Trophoblast cell (in vitro differentiated cells and primary cell): ENCODE data around the gene STAMBP.

Experiments used
- DNase-seq, 2 donors: peaks; one replicate each; pipeline ENCODE4 v3.0.0-alpha.2; 2016
- H2AFZ ChIP-seq: 2 replicates; pipeline ENCODE4 v1.6.1; 2013; ENCODE audit warnings: low read length, moderate library complexity, mild to moderate bottlenecking; ENCODE audit not compliant: insufficient read depth, poor library complexity
- H2AK5ac ChIP-seq: 2 replicates; pipeline ENCODE4 v1.6.1; 2013; ENCODE audit warnings: mild to moderate bottlenecking, low read length
- H2BK120ac ChIP-seq: 2 replicates; pipeline ENCODE4 v1.6.1; 2013; ENCODE audit warnings: low read length, mild to moderate bottlenecking, moderate library complexity; ENCODE audit not compliant: insufficient read depth, poor library complexity
- H2BK12ac ChIP-seq: 2 replicates; pipeline ENCODE4 v1.6.1; 2013; ENCODE audit warnings: mild to moderate bottlenecking, low read length, moderate library complexity
- H2BK5ac ChIP-seq: 2 replicates; pipeline ENCODE4 v1.6.1; 2013; ENCODE audit warnings: low read length, low read depth, moderate library complexity, mild to moderate bottlenecking; ENCODE audit not compliant: poor library complexity
- H3K14ac ChIP-seq: 2 replicates; pipeline ENCODE4 v1.6.1; 2013; ENCODE audit warnings: mild to moderate bottlenecking, low read length
- H3K18ac ChIP-seq: 2 replicates; pipeline ENCODE4 v1.6.1; 2013; ENCODE audit warnings: mild to moderate bottlenecking, low read length
- H3K23ac ChIP-seq: 2 replicates; pipeline ENCODE4 v1.6.1; 2013; ENCODE audit warnings: low read length
- H3K27ac ChIP-seq: 2 replicates; pipeline ENCODE4 v1.5.1; 2013; ENCODE audit warnings: low read depth, mild to moderate bottlenecking, inconsistent platforms, low read length, moderate library complexity
- H3K27me3 ChIP-seq: 2 replicates; pipeline ENCODE4 v1.6.1; 2013; ENCODE audit warnings: inconsistent platforms, mild to moderate bottlenecking, low read length, moderate library complexity; ENCODE audit not compliant: insufficient read depth
- H3K36me3 ChIP-seq, 2 experiments: 1 replicate in 1 of 2; 2 replicates in 1 of 2; pipeline ENCODE4 v1.6.1; 2013; ENCODE audit warnings: low read length in 2 of 2, mild to moderate bottlenecking in 2 of 2, moderate library complexity in 1 of 2; ENCODE audit not compliant: insufficient read depth in 2 of 2, control insufficient read depth in 1 of 2
- H3K4ac ChIP-seq: 2 replicates; pipeline ENCODE4 v1.6.1; 2013; ENCODE audit warnings: low read depth, mild to moderate bottlenecking, low read length, moderate library complexity
- H3K4me1 ChIP-seq, 2 experiments: 1 replicate in 1 of 2; 2 replicates in 1 of 2; pipeline ENCODE4 v1.6.1; 2013; ENCODE audit warnings: low read length in 2 of 2, mild to moderate bottlenecking in 2 of 2, moderate library complexity in 1 of 2; ENCODE audit not compliant: insufficient read depth in 2 of 2, control insufficient read depth in 1 of 2
- H3K4me2 ChIP-seq: 2 replicates; pipeline ENCODE4 v1.6.1; 2013; ENCODE audit warnings: inconsistent platforms, mild to moderate bottlenecking, low read length, moderate library complexity
- H3K4me3 ChIP-seq: 2 replicates; pipeline ENCODE4 v1.5.1; 2013; ENCODE audit warnings: mild to moderate bottlenecking, low read depth, low read length, inconsistent platforms
- H3K79me1 ChIP-seq: one replicate; pipeline ENCODE4 v1.6.1; 2013; ENCODE audit warnings: low read length
- H3K79me2 ChIP-seq: 2 replicates; pipeline ENCODE4 v1.6.1; 2013; ENCODE audit warnings: low read length, mild to moderate bottlenecking; ENCODE audit not compliant: control insufficient read depth, insufficient read depth, poor library complexity
- H3K9ac ChIP-seq: 2 replicates; pipeline ENCODE4 v1.6.1; 2013; ENCODE audit warnings: mild to moderate bottlenecking, low read length
- H3K9me3 ChIP-seq: 2 replicates; pipeline ENCODE4 v1.6.1; 2013; ENCODE audit warnings: low read depth, mild to moderate bottlenecking, control low read depth, inconsistent platforms, low read length; ENCODE audit not compliant: insufficient read depth
- H4K12ac ChIP-seq: 2 replicates; pipeline ENCODE4 v1.6.1; 2013; ENCODE audit warnings: low read depth, mild to moderate bottlenecking, low read length, moderate library complexity
- H4K8ac ChIP-seq: 2 replicates; pipeline ENCODE4 v1.6.1; 2013; ENCODE audit warnings: low read depth, mild to moderate bottlenecking, low read length, moderate library complexity
- H4K91ac ChIP-seq: one replicate; pipeline ENCODE4 v1.6.1; 2013; ENCODE audit warnings: low read depth, mild to moderate bottlenecking, low read length, moderate library complexity
- WGBS: extraction: QIAGEN DNeasy Blood & Tissue Kit; methylation state at CpG from one replicate; pipeline ENCODE4 v1.1.7; 2013; ENCODE audit warnings: missing lambda C conversion rate; ENCODE audit not compliant: insufficient read length, insufficient coverage; ENCODE audit errors: extremely low coverage; 5-methylcytosine and 5-hydroxymethylcytosine counted together

The STAMBP gene

GRCh38 chr2:73823416-73823815 is 5.3 kb upstream of the STAMBP start:
- H2BK5ac ChIP-seq, result no peak overlapping the region

GRCh38 chr2:73823916-73824523 is 4.7 kb upstream of the STAMBP start:
- Histone ChIP-seq H3K9me3 (no peaks in the 10 kb centered on the region), H3K36me3 (no peaks in the 10 kb centered on the region), H3K27ac (no peak overlapping the region), H3K14ac (no peak overlapping the region), H3K27me3 (no peaks in the 10 kb centered on the region), H3K4ac (no peak overlapping the region), H3K4me3 (no peak overlapping the region), H2BK12ac (no peak overlapping the region), H2AFZ (no peak overlapping the region), H4K91ac (no peak overlapping the region), H3K9ac (no peak overlapping the region), H4K8ac (no peak overlapping the region), H3K79me2 (peaks cover 2% of the 10 kb centered on the region), H2AK5ac (no peak overlapping the region), H2BK5ac (no peak overlapping the region), H3K79me1 (peaks cover 2% of the 10 kb centered on the region), H2BK120ac (no peak overlapping the region), H3K23ac (no peak overlapping the region), H3K18ac (no peak overlapping the region), H3K4me2 (no peak overlapping the region), H3K4me1 (no peaks in the 10 kb centered on the region), H4K12ac (no peak overlapping the region)
- WGBS, result 80% methylated on average over 1 of the region's 3 CpGs
- peak; percentile 46 to 87 for DNase-seq

More at GRCh38 chr2:73823416-73823815, 5.3 kb upstream of the STAMBP start:
- Histone ChIP-seq H3K79me2 (no peaks in the 10 kb centered on the region), H2AK5ac (no peak overlapping the region), H3K27ac (no peak overlapping the region), H3K4me1 (no peaks in the 10 kb centered on the region), H2BK12ac (no peak overlapping the region), H3K79me1 (no peaks in the 10 kb centered on the region), H4K12ac (no peak overlapping the region), H3K36me3 (no peaks in the 10 kb centered on the region), H3K9me3 (no peaks in the 10 kb centered on the region), H3K14ac (no peak overlapping the region), H2AFZ (no peak overlapping the region), H3K9ac (no peak overlapping the region), H4K91ac (no peak overlapping the region), H4K8ac (no peak overlapping the region), H3K27me3 (no peaks in the 10 kb centered on the region), H3K4me2 (no peak overlapping the region), H3K4ac (no peak overlapping the region), H2BK120ac (no peak overlapping the region), H3K4me3 (no peak overlapping the region), H3K23ac (no peak overlapping the region), H3K18ac (no peak overlapping the region)
- no peak for DNase-seq
- WGBS, result no CpG with 5 or more reads among the region's 2 CpGs

- DNase-seq, result no peak
- Histone ChIP-seq H3K4me3 (no peak overlapping the region), H3K4me2 (no peak overlapping the region), H4K91ac (no peak overlapping the region), H2BK12ac (no peak overlapping the region), H3K79me1 (peaks cover 6% of the 10 kb centered on the region), H3K23ac (no peak overlapping the region), H3K27ac (no peak overlapping the region), H3K18ac (no peak overlapping the region), H3K27me3 (no peaks in the 10 kb centered on the region), H2BK5ac (no peak overlapping the region), H2AK5ac (no peak overlapping the region), H3K4ac (no peak overlapping the region), H3K4me1 (peaks cover 3 to 4% of the 10 kb centered on the region in 2 experiments), H3K9me3 (no peaks in the 10 kb centered on the region), H2BK120ac (no peak overlapping the region), H3K14ac (no peak overlapping the region), H3K9ac (no peak overlapping the region), H4K8ac (no peak overlapping the region), H2AFZ (no peak overlapping the region), H3K79me2 (peaks cover 5% of the 10 kb centered on the region), H4K12ac (no peak overlapping the region), H3K36me3 (no peaks in the 10 kb centered on the region)
- WGBS, result no CpG with 5 or more reads among the region's 4 CpGs
Measured at GRCh38 chr2:73825408-73825807, 3.4 kb upstream of the STAMBP start.

- Histone ChIP-seq H3K18ac (no peak overlapping the region), H2BK120ac (no peak overlapping the region), H3K27ac (no peak overlapping the region), H2BK5ac (no peak overlapping the region), H3K79me1 (peaks cover 6% of the 10 kb centered on the region), H3K4me3 (no peak overlapping the region), H3K4ac (no peak overlapping the region), H3K4me1 (peaks cover 3 to 4% of the 10 kb centered on the region in 2 experiments), H2AK5ac (no peak overlapping the region), H3K27me3 (no peaks in the 10 kb centered on the region), H3K36me3 (peaks cover 0 to 3% of the 10 kb centered on the region in 2 experiments), H3K4me2 (no peak overlapping the region), H3K79me2 (peaks cover 5% of the 10 kb centered on the region), H4K91ac (no peak overlapping the region), H2BK12ac (no peak overlapping the region), H4K12ac (no peak overlapping the region), H3K9ac (no peak overlapping the region), H3K9me3 (no peaks in the 10 kb centered on the region), H3K14ac (no peak overlapping the region), H4K8ac (no peak overlapping the region), H2AFZ (no peak overlapping the region), H3K23ac (no peak overlapping the region)
- no CpG with 5 or more reads among the region's 2 CpGs for WGBS
- DNase-seq, result peak; percentile 29 to 63
Measured at GRCh38 chr2:73827018-73827417, 1.7 kb upstream of the STAMBP start.
